Upper lobe of left lung (tissue), 6 donors: ENCODE results near the gene TRPM2. TPM values are rescaled to one million over a fixed set of nuclear protein-coding genes. Genes with fewer than 3 reads are reported as not detected.
A peak's percentile ranks its signal among the peaks of the same experiment; 100 is the strongest.

Experiments used
- ATAC-seq, 2 donors: fragments of 200-7000 bp; cut with Tn5 transposase; one replicate each; pipeline ENCODE4 v1.9.1; 2022; ENCODE audit warnings: mild to moderate bottlenecking in 2 of 2, moderate library complexity in 2 of 2; ENCODE audit not compliant: low FRiP score in 2 of 2
- DNase-seq, 2 donors: peaks; one replicate each; pipeline ENCODE4 v3.0.0-alpha.2; 2019 to 2020
- H3K27ac ChIP-seq, 4 donors: fragments of 200-600 bp; sonication (generic); one replicate each; pipeline ENCODE4 v1.5.1; 2016 to 2019
- H3K27me3 ChIP-seq, 4 donors: fragments of 200-600 bp; sonication (generic); one replicate each; pipeline ENCODE4 v1.5.1; 2017 to 2019
- H3K36me3 ChIP-seq, 4 donors: fragments of 200-600 bp; sonication (generic); one replicate each; pipeline ENCODE4 v1.5.1; 2016 to 2019
- H3K4me1 ChIP-seq, 4 donors: fragments of 200-600 bp; sonication (generic); one replicate each; pipeline ENCODE4 v1.5.1; 2018 to 2019
- H3K4me3 ChIP-seq, 4 donors: fragments of 200-600 bp; sonication (generic); one replicate each; pipeline ENCODE4 v1.5.1; 2017 to 2019; ENCODE audit warnings: mild to moderate bottlenecking in 2 of 4, moderate library complexity in 1 of 4
- H3K9me3 ChIP-seq, 4 donors: fragments of 200-600 bp; sonication (generic); one replicate each; pipeline ENCODE4 v1.5.1; 2018 to 2019
- CTCF ChIP-seq, 6 experiments: fragments of 450-650 bp in 4 of 6; fragments of 200-600 bp in 2 of 6; sonication (generic) in 2 of 6; IDR thresholded peaks; one replicate each; pipeline ENCODE4 v1.5.1; 2016 to 2019; ENCODE audit warnings: antibody characterized with exemption in 6 of 6
- EP300 ChIP-seq, 4 donors: sonication (generic); formaldehyde crosslinking; IDR thresholded peaks; one replicate each; pipeline ENCODE4 v1.5.1; 2017; ENCODE audit warnings: antibody characterized with exemption in 4 of 4, control low read depth in 2 of 4
- POLR2A ChIP-seq, 4 donors: fragments of 450-650 bp; IDR thresholded peaks; one replicate each; pipeline ENCODE4 v1.5.1; 2016 to 2017; ENCODE audit warnings: antibody characterized with exemption in 4 of 4, mild to moderate bottlenecking in 2 of 4
- POLR2AphosphoS5 ChIP-seq, 2 donors: sonication (generic); formaldehyde crosslinking; IDR thresholded peaks; one replicate each; pipeline ENCODE4 v1.5.1; 2017; ENCODE audit warnings: antibody characterized with exemption in 2 of 2
- WGBS, 2 donors: methylation state at CpG; one replicate each; pipeline ENCODE4 v1.1.5; 2017 to 2018; 5-methylcytosine and 5-hydroxymethylcytosine counted together
- total RNA-seq, 6 donors: library from RNA; depleted of rRNA in 4 of 6; stranded (reverse); fragments of >200 nt in 4 of 6; gene quantifications; one replicate each; pipeline versions ENCODE4 v1.1.0 to v1.2.1, GENCODE V29; 2016 to 2021
- donor health status: DM: no; HTN: no; CAD: no; lungs with moderate emphysema.
- donor health status: DM: no; HTN: yes; CAD: no; lungs with severe emphysema.

TRPM2 gene
- total RNA-seq, 6 donors from 2014 or later, result 2.2 to 37.7 (median 12.7) TPM

GRCh38 chr21:44420416-44421205, 67.2 kb downstream of the TRPM2 start:
- Histone ChIP-seq H3K4me3 (no peak overlapping the region), H3K36me3 (peaks cover 0 to 7% (median 1%) of the 10 kb centered on the region in 4 donors), H3K9me3 (no peaks in the 10 kb centered on the region), H3K27me3 (no peaks in the 10 kb centered on the region), H3K27ac (no peak overlapping the region), H3K4me1 (no peaks in the 10 kb centered on the region)
- TF ChIP-seq POLR2A (IDR thresholded peaks at IDR 0.05) (no peak), CTCF (IDR thresholded peaks at IDR 0.05) (no peak)
- ATAC-seq, result no peak
- WGBS, 2 donors, result 89 to 94% methylated on average over 8 to 14 of the region's 14 CpGs
- peak in 1 of 2 donors; percentile 34 for DNase-seq

GRCh38 chr21:44421901-44422840, 68.8 kb downstream of the TRPM2 start:
- peaks cover 0 to 7% (median 1%) of the 10 kb centered on the region in 4 donors for H3K36me3 ChIP-seq
- WGBS, 2 donors, result 79 to 80% methylated on average over 15 to 26 of the region's 26 CpGs
- no peak for TF ChIP-seq CTCF (IDR thresholded peaks at IDR 0.05)
- no peak for TF ChIP-seq EP300 (IDR thresholded peaks at IDR 0.05)
- TF ChIP-seq POLR2AphosphoS5 (IDR thresholded peaks at IDR 0.05), result no peak
- TF ChIP-seq POLR2A (IDR thresholded peaks at IDR 0.05), result no peak
- DNase-seq (peak; percentile 8 to 30), ATAC-seq (no peak)
- no peaks in the 10 kb centered on the region for H3K27me3 ChIP-seq
- H3K27ac ChIP-seq, result no peak overlapping the region
- no peak overlapping the region for H3K4me3 ChIP-seq
- H3K9me3 ChIP-seq, result no peaks in the 10 kb centered on the region
- H3K4me1 ChIP-seq, result no peaks in the 10 kb centered on the region

- Histone ChIP-seq H3K9me3 (no peaks in the 10 kb centered on the region), H3K27me3 (no peaks in the 10 kb centered on the region), H3K4me1 (no peaks in the 10 kb centered on the region), H3K27ac (no peak overlapping the region), H3K36me3 (peaks cover 0 to 4% (median 1%) of the 10 kb centered on the region in 4 donors), H3K4me3 (no peak overlapping the region)
- DNase-seq (peak in 1 of 2 donors; percentile 57), ATAC-seq (no peak)
- WGBS, 2 donors, result 79 to 85% methylated on average over 7 to 12 of the region's 12 CpGs
- TF ChIP-seq EP300 (IDR thresholded peaks at IDR 0.05) (no peak), POLR2A (IDR thresholded peaks at IDR 0.05) (no peak), CTCF (IDR thresholded peaks at IDR 0.05) (no peak), POLR2AphosphoS5 (IDR thresholded peaks at IDR 0.05) (no peak)
These were observed 69.9 kb downstream of the TRPM2 start for GRCh38 chr21:44423312-44423821.

GRCh38 chr21:44423941-44424607, 70.7 kb downstream of the TRPM2 start:
- peak; percentile 12 to 52 for DNase-seq
- ATAC-seq, result peak in 1 of 2 donors; percentile 4
- no peaks in the 10 kb centered on the region for H3K9me3 ChIP-seq
- no peak for TF ChIP-seq CTCF (IDR thresholded peaks at IDR 0.05)
- TF ChIP-seq EP300 (IDR thresholded peaks at IDR 0.05), result no peak
- no peak for TF ChIP-seq POLR2A (IDR thresholded peaks at IDR 0.05)
- TF ChIP-seq POLR2AphosphoS5 (IDR thresholded peaks at IDR 0.05), result no peak
- WGBS, 2 donors, result 92% methylated on average over 13 of the region's 17 CpGs; no CpG with 5 or more reads in 1 of the 2 donors
- H3K4me1 ChIP-seq, result no peaks in the 10 kb centered on the region
- no peaks in the 10 kb centered on the region for H3K27me3 ChIP-seq
- peaks cover 0 to under 1% (median 0%) of the 10 kb centered on the region in 4 donors for H3K36me3 ChIP-seq
- H3K4me3 ChIP-seq, result no peak overlapping the region
- H3K27ac ChIP-seq, result no peak overlapping the region
